ENCODE data around the gene OSER1.
"Not testable (repeated sequence)": the region's sequence is repeated elsewhere in the genome, so short reads cannot be mapped to it uniquely, and the experiment has no call there.

The OSER1 gene

DNA sequence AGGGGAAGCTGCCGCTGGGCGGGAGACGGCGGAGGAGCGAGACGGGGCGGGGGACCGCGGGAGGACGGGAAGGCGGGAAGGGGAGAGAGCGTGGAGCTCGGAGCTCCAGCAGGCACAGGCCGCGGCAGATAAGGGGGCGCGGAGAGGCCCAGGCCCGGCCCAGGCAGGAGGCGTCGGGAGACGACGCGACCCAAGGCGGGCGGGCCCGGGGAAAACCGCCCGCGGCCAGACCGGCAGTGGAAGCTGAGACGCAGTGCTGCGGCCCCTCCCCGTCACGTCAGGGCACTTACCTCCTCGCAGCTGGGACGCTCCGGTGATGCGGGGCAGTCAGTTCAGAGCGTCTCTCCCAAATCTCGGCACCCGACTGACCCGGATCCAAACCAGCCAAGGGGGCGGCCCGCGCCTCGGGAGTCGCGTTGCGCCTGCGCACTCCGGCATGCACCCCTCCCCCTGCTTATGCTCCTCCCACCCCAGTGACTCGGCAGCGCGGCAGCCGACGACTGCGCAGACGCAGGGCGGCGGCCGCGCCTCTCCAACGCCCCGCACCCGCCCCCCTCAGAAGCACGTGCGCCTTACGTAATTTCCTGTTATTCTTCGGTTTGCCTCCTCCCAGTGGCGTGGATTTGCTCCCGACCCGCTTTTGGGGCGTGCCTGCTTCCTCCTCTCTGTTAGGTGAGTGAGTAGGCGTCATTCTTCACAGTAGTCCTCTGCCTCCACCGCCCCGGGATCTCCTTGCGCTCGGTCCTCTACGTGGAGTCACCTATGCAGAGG lies at the start of gene OSER1:
OSER1 (minus strand) TSS at position 366 of the 771 bp plus-strand sequence. CDS start 3,814 bp downstream, outside the sequence.
- DNase-seq = peak; percentile 99

- no peak for DNase-seq
These were observed 47.8 kb upstream of the OSER1 start for GRCh38 chr20:44258226-44258890.

- no peak for DNase-seq
These were observed 46.4 kb upstream of the OSER1 start for GRCh38 chr20:44256961-44257360.

GRCh38 chr20:44255942-44256341 lies 45.4 kb upstream of the OSER1 start:
- no peak for DNase-seq

GRCh38 chr20:44254073-44254472 lies 43.5 kb upstream of the OSER1 start:
- no peak for DNase-seq

- no peak for DNase-seq
These were observed 43.0 kb upstream of the OSER1 start for GRCh38 chr20:44253528-44253927.

DNA sequence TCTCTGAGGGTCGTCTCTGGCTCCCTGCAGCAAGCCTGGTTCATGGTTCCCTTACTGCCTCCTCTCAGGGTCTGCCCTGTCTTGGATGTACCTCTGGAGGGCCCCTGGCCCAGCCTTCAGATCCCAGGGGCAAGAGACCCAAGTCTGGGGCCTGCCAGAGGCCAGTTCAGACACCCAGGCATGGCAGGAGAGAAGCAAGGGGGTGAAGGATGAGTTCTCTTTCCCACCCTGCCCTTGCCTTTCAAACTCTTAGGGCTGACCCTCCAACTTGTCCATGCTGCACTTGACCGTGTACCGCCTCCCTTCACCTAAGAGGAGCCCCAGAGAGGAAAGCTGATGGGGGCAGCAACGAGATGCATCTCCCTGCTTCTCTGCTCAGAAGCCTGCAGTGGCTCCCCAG lies 40.7 kb upstream of the OSER1 start:
- DNase-seq = no peak

DNA sequence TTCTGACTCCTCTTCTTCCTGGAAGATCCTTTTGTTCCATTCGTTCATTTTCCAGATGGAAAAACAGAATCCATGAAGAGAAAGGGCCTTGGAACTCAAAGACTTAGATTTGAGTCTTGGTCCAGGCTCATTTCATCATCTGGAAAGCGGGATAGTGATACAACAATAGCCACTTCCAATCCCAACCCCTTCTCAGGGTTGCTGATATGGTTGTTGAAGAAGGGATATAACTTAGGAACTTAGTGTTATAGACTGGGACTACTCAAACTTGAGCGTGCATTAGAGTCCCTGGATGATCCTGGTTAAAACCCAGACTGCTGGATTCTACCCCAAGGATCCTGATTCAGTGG lies 37.8 kb upstream of the OSER1 start:
- no peak for DNase-seq

DNA sequence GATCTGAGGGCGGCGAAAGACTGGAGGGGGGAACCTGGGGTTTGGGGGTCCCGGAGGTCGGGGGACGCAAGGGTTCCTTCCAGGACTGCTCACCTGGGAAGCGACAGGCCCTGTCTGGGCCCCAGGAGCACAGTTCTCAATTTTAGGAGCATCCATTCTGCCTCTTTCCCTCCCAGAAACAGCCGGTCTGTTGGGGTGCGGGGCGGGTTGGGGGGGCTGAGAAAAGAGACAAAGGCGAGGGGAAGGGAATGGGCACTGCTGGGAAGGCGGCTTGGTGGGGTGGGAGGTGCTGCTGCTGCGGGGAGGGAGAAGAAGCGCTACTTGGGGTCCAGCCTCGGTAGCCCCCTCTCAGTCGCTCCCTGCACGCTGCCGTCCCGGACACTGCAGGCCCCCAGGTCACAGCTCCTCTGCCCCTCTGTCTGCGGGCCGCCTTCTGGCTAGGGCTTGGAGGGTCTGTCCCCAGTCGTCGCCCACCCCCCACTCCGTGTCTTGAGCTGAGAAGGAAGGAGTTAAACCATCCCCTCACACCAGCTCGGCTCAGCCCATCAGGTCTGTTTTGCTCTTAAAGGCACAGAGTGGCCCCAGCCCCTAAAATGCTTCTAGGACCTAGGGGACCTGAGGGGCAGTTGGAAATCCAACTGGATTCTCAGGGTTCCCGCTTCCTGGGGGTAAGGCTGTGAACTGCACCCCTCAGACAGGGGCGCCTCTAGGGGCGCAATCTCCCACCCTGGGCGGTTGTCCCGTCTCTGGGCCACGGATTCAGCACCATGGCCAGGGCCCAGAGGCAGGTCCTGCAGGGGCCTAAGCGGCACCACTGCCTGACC lies 37.2 kb upstream of the OSER1 start:
- DNase-seq = no peak

GRCh38 chr20:44247131-44247571 lies 36.6 kb upstream of the OSER1 start, which contains the start of gene GDAP1L1:
Gene GDAP1L1 (plus strand): TSS chr20:44247308. CDS start chr20:44247335, 27 bp downstream.
- DNase-seq = peak; percentile 54

- DNase-seq = no peak
These were observed 35.4 kb upstream of the OSER1 start for GRCh38 chr20:44245977-44246376.

GRCh38 chr20:44241796-44242195 lies 31.2 kb upstream of the OSER1 start:
- DNase-seq = no peak

- not testable (repeated sequence) for DNase-seq
These were observed 26.3 kb upstream of the OSER1 start for GRCh38 chr20:44236840-44237239.

GRCh38 chr20:44235702-44236101 lies 25.1 kb upstream of the OSER1 start:
- DNase-seq = no peak

GRCh38 chr20:44234566-44235317 lies 24.2 kb upstream of the OSER1 start:
- DNase-seq = no peak

DNA sequence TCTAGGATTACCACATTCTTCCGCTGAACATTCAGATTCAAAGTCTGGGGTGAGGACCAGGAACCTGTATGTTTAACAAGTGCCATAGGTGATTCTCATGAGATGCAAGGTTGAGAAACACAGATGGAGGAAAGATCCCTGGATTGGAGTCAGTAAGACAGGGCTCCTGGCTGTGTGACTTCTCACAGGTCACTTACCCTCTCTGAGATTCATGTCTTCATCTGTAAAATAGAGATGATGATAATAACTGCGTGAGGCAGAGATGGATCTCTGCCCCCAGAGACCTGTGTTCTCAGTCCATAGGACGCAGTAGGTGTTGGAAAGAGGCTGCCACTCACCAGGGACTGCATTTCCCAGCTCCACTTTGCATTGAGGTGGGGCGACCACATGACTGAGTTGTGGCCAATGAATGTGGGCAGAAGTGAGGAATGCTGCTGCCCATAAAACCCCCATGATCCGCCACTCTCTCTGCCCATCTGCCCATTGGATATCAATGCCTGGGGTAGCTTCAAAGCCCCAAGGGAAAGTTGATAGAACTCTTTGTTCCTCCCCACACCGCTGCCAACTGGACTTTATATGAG lies 23.0 kb upstream of the OSER1 start:
- DNase-seq = no peak

- DNase-seq = not testable (repeated sequence)
These were observed 21.9 kb upstream of the OSER1 start for GRCh38 chr20:44232469-44232856.

- peak; percentile 7 for DNase-seq
These were observed 21.3 kb upstream of the OSER1 start for GRCh38 chr20:44231713-44232468.

DNA sequence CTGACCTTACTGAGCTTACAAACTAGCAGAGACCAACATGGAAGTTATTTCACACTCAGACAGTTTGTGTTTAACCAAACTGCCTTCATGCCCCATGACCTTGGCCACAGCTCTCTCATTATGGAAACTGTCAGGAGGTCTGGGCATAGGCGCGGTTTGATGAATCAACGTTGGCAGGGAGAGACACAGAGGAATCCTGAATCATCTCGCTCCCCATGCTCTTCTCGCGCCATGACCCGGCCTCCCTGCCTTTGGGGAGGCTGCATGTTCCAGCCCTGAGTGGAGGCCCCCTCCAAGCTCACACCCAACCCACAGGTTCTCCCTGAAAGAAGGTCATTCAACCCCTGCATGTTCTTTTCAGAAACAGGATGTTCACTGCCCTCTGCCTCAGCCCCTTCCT lies 20.6 kb upstream of the OSER1 start:
- no peak for DNase-seq

- no peak for DNase-seq
These were observed 18.1 kb upstream of the OSER1 start for GRCh38 chr20:44228465-44229258.

- DNase-seq = no peak
These were observed 14.1 kb upstream of the OSER1 start for GRCh38 chr20:44224637-44225036.

Measured in NCI-H2171 treated with DMSO at 0.1 percent for 48 hours (cell line).